ENCODE measurements around the gene TIMM10. TPM values are rescaled to one million over a fixed set of nuclear protein-coding genes. Genes with fewer than 3 reads are reported as not detected.

TIMM10 gene
- total RNA-seq, 4 donors from 2014 or later = 20.2 to 51.6 (median 40.1) TPM

DNA sequence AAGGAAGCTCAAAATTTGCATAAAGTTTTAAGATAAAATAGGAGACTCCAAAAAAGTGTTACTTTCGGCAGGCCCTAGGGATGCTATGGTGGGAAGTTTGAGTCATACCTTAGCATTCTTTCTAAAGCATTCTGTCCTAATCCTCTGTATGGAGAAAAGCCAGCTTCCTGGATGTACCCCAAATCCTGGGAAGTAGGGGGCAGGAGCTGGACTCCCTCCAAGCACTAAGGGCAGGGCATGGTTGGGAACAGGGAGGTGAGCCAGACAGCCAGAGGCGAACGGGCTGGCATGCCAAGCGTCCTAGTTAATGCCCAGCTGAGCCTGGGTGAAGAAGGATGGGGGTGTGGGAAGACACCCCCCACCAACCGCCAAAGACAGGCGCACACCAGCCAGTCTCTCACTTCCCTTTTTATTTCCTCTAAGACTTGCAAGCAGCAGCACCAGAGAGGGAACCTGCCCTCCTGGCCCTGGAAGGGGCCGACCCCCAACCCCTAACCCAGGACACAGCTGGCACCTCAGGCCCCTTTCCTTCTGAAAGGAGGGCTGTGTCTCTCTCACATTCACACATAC, 46.3 kb downstream of the TIMM10 start:
- TF ChIP-seq EP300 (IDR thresholded peaks at IDR 0.05) (no peak), POLR2A (IDR thresholded peaks at IDR 0.05) (no peak)

DNA sequence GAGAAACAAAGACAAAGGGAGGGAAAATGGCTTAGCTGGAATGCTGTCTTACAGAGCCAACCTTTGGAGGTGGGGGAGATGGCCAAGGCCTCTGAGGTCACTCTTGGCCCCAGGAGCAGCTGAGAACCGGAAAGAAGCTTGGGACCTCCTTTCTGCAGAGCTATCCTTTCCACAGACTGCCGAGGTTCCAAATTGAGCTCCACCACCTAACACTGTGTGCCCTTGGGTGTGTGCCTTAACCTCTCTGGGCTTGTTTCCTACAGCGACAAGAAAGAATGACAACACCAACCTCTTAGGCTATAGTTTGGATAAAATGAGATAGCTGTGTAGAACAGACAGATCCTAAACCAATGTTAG, 47.0 kb downstream of the TIMM10 start:
- Histone ChIP-seq H3K4me3 (no peak overlapping the region), H3K9me3 (no peaks in the 10 kb centered on the region), H3K4me1 (peaks cover 0 to 27% (median 13%) of the 10 kb centered on the region in 4 donors), H3K27ac (no peak overlapping the region), H3K27me3 (peaks cover 0 to 52% of the 10 kb centered on the region in 2 donors), H3K36me3 (peaks cover 0 to 47% (median 0%) of the 10 kb centered on the region in 3 donors)
- DNase-seq (ENCODE audit: low spot score in 2 of 2) = no peak
- 51% methylated on average over 3 of the region's 3 CpGs for WGBS, 2 donors
- no peak for TF ChIP-seq EP300 (IDR thresholded peaks at IDR 0.05)
- TF ChIP-seq, protein P1, sequence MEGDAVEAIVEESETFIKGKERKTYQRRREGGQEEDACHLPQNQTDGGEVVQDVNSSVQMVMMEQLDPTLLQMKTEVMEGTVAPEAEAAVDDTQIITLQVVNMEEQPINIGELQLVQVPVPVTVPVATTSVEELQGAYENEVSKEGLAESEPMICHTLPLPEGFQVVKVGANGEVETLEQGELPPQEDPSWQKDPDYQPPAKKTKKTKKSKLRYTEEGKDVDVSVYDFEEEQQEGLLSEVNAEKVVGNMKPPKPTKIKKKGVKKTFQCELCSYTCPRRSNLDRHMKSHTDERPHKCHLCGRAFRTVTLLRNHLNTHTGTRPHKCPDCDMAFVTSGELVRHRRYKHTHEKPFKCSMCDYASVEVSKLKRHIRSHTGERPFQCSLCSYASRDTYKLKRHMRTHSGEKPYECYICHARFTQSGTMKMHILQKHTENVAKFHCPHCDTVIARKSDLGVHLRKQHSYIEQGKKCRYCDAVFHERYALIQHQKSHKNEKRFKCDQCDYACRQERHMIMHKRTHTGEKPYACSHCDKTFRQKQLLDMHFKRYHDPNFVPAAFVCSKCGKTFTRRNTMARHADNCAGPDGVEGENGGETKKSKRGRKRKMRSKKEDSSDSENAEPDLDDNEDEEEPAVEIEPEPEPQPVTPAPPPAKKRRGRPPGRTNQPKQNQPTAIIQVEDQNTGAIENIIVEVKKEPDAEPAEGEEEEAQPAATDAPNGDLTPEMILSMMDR (IDR thresholded peaks at IDR 0.05) = no peak
- TF ChIP-seq POLR2A (IDR thresholded peaks at IDR 0.05) = no peak

More for the DNA sequence above, 46.3 kb downstream of the TIMM10 start:
- no peaks in the 10 kb centered on the region for H3K9me3 ChIP-seq
- H3K36me3 ChIP-seq = peaks cover 0 to 54% (median 0%) of the 10 kb centered on the region in 3 donors
- 68 to 80% methylated on average over 7 of the region's 7 CpGs for WGBS, 2 donors
- H3K27me3 ChIP-seq = peaks cover 0 to 48% of the 10 kb centered on the region in 2 donors
- H3K4me1 ChIP-seq = peaks cover 0 to 27% (median 13%) of the 10 kb centered on the region in 4 donors
- H3K27ac ChIP-seq = no peak overlapping the region
- no peak overlapping the region for H3K4me3 ChIP-seq
- DNase-seq (ENCODE audit: low spot score in 2 of 2) = no peak

DNA sequence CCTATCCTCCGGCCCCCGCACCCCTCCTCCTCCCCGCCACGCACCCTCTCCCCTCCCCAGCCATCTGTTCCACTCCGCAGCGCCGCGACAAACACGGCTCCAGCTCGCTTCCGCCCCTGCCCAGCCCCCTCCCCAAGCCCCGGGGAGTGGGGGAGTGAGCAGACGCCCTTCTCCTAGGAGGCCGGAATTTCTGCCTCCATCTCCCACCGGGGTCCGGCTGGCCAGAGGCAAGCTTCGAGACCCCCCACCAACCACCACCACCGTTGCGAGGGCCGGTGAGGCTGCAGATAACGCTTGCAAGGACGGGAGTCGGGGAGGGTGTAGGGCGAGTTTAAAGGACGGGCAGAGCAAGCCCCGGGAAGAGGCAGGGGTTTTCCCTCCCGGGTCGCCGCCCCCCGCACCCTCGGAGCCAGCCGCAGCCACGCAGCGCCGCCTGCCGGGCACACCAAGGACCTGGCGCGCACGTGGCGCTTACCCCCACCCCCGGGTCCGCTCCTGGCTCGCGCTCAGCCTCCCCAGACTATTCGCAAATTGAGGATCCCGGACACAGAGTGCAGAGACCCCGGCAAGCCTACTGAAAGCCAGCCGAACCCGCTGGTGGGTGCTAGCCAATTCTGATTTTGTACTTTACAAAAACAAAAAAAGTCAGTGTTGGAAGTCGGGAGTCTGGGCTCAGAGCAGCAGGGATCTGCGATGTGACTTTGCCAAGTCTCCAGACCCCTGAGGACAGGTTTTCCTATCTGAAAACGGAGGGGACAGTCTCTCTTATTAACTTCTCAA, 47.6 kb downstream of the TIMM10 start:
- Histone ChIP-seq H3K4me1 (peaks cover 0 to 27% (median 13%) of the 10 kb centered on the region in 4 donors), H3K27me3 (peaks cover 0 to 52% of the 10 kb centered on the region in 2 donors), H3K27ac (no peak overlapping the region), H3K36me3 (peaks cover 0 to 42% (median 0%) of the 10 kb centered on the region in 3 donors), H3K9me3 (no peaks in the 10 kb centered on the region), H3K4me3 (peak overlapping the region in 2 of 4 donors; percentile 18 to 21)
- no peak for DNase-seq (ENCODE audit: low spot score in 2 of 2)
- 3% methylated on average over 22 to 27 of the region's 52 CpGs for WGBS, 2 donors
- TF ChIP-seq, protein P1 (IDR thresholded peaks at IDR 0.05) = peak; percentile 43 to 69 (median 54)
- TF ChIP-seq POLR2A (IDR thresholded peaks at IDR 0.05) = no peak

DNA sequence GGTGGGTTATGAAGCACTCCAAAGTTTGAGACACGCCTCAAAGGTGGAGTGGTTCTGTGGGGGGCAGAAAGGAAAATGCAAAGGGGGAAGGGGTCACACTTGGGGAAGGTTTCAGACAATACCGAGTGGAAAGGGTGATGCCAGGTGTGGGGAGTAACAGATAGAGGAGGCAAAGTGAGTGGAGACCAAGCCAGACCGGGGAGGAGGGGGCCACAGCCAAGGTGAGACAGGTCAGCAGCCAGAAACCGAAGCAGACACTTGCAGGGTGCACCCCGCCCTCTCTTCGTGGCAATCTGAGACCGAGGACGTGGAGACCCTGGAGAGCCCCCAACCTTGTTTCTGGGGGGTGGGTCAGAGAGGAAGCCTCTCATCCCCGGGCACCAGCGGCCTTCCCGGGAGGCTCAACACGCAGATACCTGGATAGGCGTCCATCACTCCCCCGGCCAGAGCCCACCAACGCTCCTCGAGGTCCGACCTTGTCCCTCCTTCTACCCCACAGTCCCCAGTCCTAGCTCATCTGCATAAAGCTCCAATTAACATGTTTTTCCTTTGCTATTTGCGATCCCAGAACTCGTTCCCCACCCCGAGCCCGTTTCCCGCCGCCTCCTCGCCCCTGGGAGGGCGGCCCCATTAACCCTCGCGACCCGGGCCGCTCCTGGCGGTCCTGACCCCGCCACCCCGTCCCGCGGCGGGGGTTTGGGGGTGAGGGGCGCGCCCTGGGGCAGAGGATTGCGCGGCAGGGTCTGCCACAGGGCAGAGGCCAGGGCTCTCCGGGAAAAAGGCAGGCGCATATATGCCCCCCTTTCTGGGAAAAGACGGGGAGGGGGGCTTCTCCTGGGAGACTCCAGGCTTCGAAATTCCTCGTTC, 48.4 kb downstream of the TIMM10 start:
- TF ChIP-seq EP300 (IDR thresholded peaks at IDR 0.05) (no peak), POLR2A (IDR thresholded peaks at IDR 0.05) (no peak)
- TF ChIP-seq, protein P1 (IDR thresholded peaks at IDR 0.05) = no peak
- WGBS, 2 donors = 16 to 19% methylated on average over 43 to 44 of the region's 44 CpGs
- no peaks in the 10 kb centered on the region for H3K9me3 ChIP-seq
- no peak overlapping the region for H3K27ac ChIP-seq
- peak overlapping the region in 2 of 4 donors; percentile 18 to 21 for H3K4me3 ChIP-seq
- no peak for DNase-seq (ENCODE audit: low spot score in 2 of 2)
- H3K27me3 ChIP-seq = peaks cover 0 to 59% of the 10 kb centered on the region in 2 donors
- H3K4me1 ChIP-seq = peaks cover 0 to 27% (median 13%) of the 10 kb centered on the region in 4 donors
- H3K36me3 ChIP-seq = peaks cover 0 to 33% (median 0%) of the 10 kb centered on the region in 3 donors

DNA sequence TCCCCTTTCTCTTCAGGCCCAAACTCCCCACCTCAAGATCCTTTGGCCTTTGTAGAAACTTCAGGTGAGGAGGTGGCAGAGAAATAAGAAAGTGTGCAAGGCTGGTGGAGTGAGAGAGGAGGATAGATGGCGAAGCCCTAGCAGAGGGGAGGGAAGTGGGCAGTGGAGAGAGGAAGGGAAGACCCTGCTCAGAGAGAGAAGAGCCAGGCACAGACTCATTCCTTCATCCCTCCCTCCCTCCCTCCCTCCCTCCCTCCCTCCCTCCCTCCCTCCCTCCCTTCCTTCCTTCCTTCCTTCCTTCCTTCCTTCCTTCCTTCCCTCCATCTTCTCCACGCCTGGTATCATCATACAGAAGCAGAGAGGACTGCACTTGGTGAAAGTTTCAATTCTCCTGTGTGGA, 49.2 kb downstream of the TIMM10 start:
- DNase-seq (ENCODE audit: low spot score in 2 of 2) = no peak
- Histone ChIP-seq H3K4me3 (no peak overlapping the region), H3K9me3 (no peaks in the 10 kb centered on the region), H3K27ac (no peak overlapping the region), H3K36me3 (peaks cover 0 to 28% (median 0%) of the 10 kb centered on the region in 3 donors), H3K27me3 (peaks cover 0 to 66% of the 10 kb centered on the region in 2 donors), H3K4me1 (peaks cover 0 to 34% (median 16%) of the 10 kb centered on the region in 4 donors)
- 64 to 66% methylated on average over 2 of the region's 2 CpGs for WGBS, 2 donors
- TF ChIP-seq POLR2A (IDR thresholded peaks at IDR 0.05) (no peak), EP300 (IDR thresholded peaks at IDR 0.05) (no peak)
- TF ChIP-seq, protein P1 (IDR thresholded peaks at IDR 0.05) = no peak

Data from tibial nerve (tissue), 4 donors.